ENCODE data around the gene PDE1C.

The PDE1C gene

GRCh38 chr7:32074787-32075585 lies 4.8 kb upstream of the PDE1C start:
- no peak for DNase-seq (ENCODE audit: low read depth)

GRCh38 chr7:32073533-32073932 lies 3.3 kb upstream of the PDE1C start:
- DNase-seq (ENCODE audit: low read depth): no peak

GRCh38 chr7:32072397-32072796 lies 2.2 kb upstream of the PDE1C start:
- DNase-seq (ENCODE audit: low read depth): no peak

GRCh38 chr7:32071466-32072091 lies 1.4 kb upstream of the PDE1C start:
- DNase-seq (ENCODE audit: low read depth): no peak

- DNase-seq (ENCODE audit: low read depth): no peak
Observed at GRCh38 chr7:32070051-32070405, 179 bp downstream of the PDE1C start.

- DNase-seq (ENCODE audit: low read depth): no peak
Observed at GRCh38 chr7:32069116-32069650, 1.0 kb downstream of the PDE1C start.

- DNase-seq (ENCODE audit: low read depth): no peak
Observed at GRCh38 chr7:32068411-32069101, 1.7 kb downstream of the PDE1C start.

GRCh38 chr7:32066441-32066840 lies 3.8 kb downstream of the PDE1C start:
- no peak for DNase-seq (ENCODE audit: low read depth)

GRCh38 chr7:32063614-32064013 lies 6.6 kb downstream of the PDE1C start:
- no peak for DNase-seq (ENCODE audit: low read depth)

- no peak for DNase-seq (ENCODE audit: low read depth)
Observed at GRCh38 chr7:32062150-32062549, 8.1 kb downstream of the PDE1C start.

- DNase-seq (ENCODE audit: low read depth): no peak
Observed at GRCh38 chr7:32061346-32061745, 8.9 kb downstream of the PDE1C start.

GRCh38 chr7:32059289-32060011 lies 10.8 kb downstream of the PDE1C start:
- DNase-seq (ENCODE audit: low read depth): no peak

GRCh38 chr7:32058002-32058401 lies 12.2 kb downstream of the PDE1C start:
- DNase-seq (ENCODE audit: low read depth): no peak

- DNase-seq (ENCODE audit: low read depth): no peak
Observed at GRCh38 chr7:32056767-32057166, 13.4 kb downstream of the PDE1C start.

- DNase-seq (ENCODE audit: low read depth): no peak
Observed at GRCh38 chr7:32053204-32053603, 17.0 kb downstream of the PDE1C start.

GRCh38 chr7:32051128-32051527 lies 19.1 kb downstream of the PDE1C start:
- DNase-seq (ENCODE audit: low read depth): no peak

GRCh38 chr7:32049599-32049998 lies 20.6 kb downstream of the PDE1C start:
- DNase-seq (ENCODE audit: low read depth): no peak

- DNase-seq (ENCODE audit: low read depth): no peak
Observed at GRCh38 chr7:32048970-32049491, 21.2 kb downstream of the PDE1C start.

GRCh38 chr7:32047801-32048200 lies 22.4 kb downstream of the PDE1C start:
- DNase-seq (ENCODE audit: low read depth): no peak

GRCh38 chr7:32047075-32047474 lies 23.1 kb downstream of the PDE1C start:
- DNase-seq (ENCODE audit: low read depth): no peak

- DNase-seq (ENCODE audit: low read depth): no peak
Observed at GRCh38 chr7:32045228-32045627, 25.0 kb downstream of the PDE1C start.

GRCh38 chr7:32044739-32045138 lies 25.5 kb downstream of the PDE1C start:
- no peak for DNase-seq (ENCODE audit: low read depth)

All from activated T-cell treated with anti-CD3 and anti-CD28 coated beads for 1 hour (primary cell).